Measurements from ENCODE around the gene SLC39A9. TPM values are rescaled to one million over a fixed set of nuclear protein-coding genes. Genes with fewer than 3 reads are reported as not detected.

SLC39A9 gene
- total RNA-seq (2021) (39.2 to 44.1 TPM (median 42.6 TPM) in 3 replicates), Bru-seq, nascent RNA (percentile 74 among the genes with signal in this experiment)
- long read RNA-seq, experiment 1, full-length matches to known transcripts = 127 of 171 reads
- long read RNA-seq, experiment 1, partial matches to known transcripts = 8 of 171 reads
- long read RNA-seq, experiment 1, other reads (novel, unspliced or antisense) = 36 of 171 reads
- long read RNA-seq, experiment 2, full-length matches to known transcripts = 16 of 47 reads
- long read RNA-seq, experiment 2, partial matches to known transcripts = 25 of 47 reads
- long read RNA-seq, experiment 2, other reads (novel, unspliced or antisense) = 6 of 47 reads
- long read RNA-seq, experiment 3, transcript SLC39A9-202 (7 exons, 3,560 nt) = major isoform, 6 of 25 reads
- long read RNA-seq, experiment 3, partial matches to known transcripts = 1 of 25 reads
- long read RNA-seq, experiment 3, other reads (novel, unspliced or antisense) = 13 of 25 reads

DNA sequence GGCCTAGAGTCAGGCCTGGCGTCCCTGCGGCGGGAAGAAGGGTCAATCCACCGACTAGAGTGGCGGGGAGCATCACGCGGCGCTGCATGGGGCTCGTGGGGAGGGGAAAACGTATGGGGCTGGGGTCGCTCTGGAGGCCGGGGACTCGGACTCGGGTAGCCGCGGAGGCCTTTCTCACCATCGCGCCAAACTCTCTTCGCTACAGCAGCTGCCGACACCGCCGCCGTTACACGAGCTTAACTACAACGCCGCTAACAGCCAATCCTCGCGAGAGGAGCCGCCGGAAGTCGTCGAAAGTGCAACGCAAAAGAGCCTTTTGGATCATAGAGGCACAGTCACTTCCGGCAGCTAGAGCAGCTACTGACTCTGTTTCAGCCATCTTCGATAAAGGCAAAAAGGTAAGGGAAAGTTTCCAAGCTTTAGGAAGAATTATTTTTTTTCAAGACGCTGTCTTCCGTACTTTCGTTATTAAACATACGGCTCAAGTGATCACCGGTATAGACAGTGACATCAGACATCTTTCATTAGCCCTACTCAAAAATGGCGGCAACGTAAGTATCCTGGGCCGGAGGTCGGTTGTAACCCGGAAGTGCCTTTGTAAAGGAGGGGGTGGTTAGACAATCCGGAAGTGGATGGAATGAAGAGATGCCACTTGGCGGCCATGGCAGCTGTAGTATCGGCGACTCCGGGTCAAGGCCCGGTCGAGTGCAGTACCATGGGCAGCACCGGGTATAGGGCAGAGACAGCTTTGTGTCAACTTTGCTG lies at the start of gene SLC39A9, which contains the start of gene ERH:
SLC39A9 (plus strand) TSS at position 640 of the 765 bp plus-strand sequence. CDS start 678 bp downstream, outside the sequence.
ERH (minus strand) TSS at position 247 of the 765 bp plus-strand sequence; CDS start at position 181, 66 bp downstream.
- Mint-ChIP-seq H3K36me3 (peaks cover 37% of the 10 kb centered on the region), H3K27ac (peak within 1 kb of the TSS; percentile 100), H3K27me3 (ENCODE audit: low read depth) (no peaks in the 10 kb centered on the region), H3K4me1 (peaks cover 33% of the 10 kb centered on the region), H3K9me3 (no peaks in the 10 kb centered on the region), H3K4me3 (peak within 1 kb of the TSS; percentile 94)
- CTCF ChIA-PET = interaction anchor here (0.5 to 2.2 kb wide), 8 partner anchors 19 to 150 kb away, joined by 3 to 14 read pairs (median 4); no protein-coding TSS in a partner anchor
- DNase-seq (ENCODE audit: low spot score) (peak; percentile 93), ATAC-seq (peak; percentile 91)
- POLR2A ChIA-PET = interaction anchor here (1.2 to 1.5 kb wide), 2 partner anchors 61 to 139 kb away, joined by 4 read pairs; partner anchors contain the start of gene GALNT16
- TF ChIP-seq ZNF671 (CRISPR knock-in tag; IDR thresholded peaks at IDR 0.05) = no peak
- no peak; the same call in 1 of the 2 replicates for TF ChIP-seq KAT7 (CRISPR knock-in tag; IDR thresholded peaks at IDR 0.05; ENCODE audit: borderline replicate concordance)
- TF ChIP-seq ELF4 (CRISPR knock-in tag; IDR thresholded peaks at IDR 0.05; ENCODE audit: low read depth) = no peak
- TF ChIP-seq HMGA2 (CRISPR knock-in tag; IDR thresholded peaks at IDR 0.05) = no peak
- no peak for TF ChIP-seq TCF7 (CRISPR knock-in tag; IDR thresholded peaks at IDR 0.05; ENCODE audit: low read depth)
- TF ChIP-seq, protein P1, sequence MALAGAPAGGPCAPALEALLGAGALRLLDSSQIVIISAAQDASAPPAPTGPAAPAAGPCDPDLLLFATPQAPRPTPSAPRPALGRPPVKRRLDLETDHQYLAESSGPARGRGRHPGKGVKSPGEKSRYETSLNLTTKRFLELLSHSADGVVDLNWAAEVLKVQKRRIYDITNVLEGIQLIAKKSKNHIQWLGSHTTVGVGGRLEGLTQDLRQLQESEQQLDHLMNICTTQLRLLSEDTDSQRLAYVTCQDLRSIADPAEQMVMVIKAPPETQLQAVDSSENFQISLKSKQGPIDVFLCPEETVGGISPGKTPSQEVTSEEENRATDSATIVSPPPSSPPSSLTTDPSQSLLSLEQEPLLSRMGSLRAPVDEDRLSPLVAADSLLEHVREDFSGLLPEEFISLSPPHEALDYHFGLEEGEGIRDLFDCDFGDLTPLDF (CRISPR knock-in tag; IDR thresholded peaks at IDR 0.05) = no peak
- no peak for TF ChIP-seq CDX4 (CRISPR knock-in tag; IDR thresholded peaks at IDR 0.05; ENCODE audit: borderline replicate concordance)
- TF ChIP-seq, protein P2, sequence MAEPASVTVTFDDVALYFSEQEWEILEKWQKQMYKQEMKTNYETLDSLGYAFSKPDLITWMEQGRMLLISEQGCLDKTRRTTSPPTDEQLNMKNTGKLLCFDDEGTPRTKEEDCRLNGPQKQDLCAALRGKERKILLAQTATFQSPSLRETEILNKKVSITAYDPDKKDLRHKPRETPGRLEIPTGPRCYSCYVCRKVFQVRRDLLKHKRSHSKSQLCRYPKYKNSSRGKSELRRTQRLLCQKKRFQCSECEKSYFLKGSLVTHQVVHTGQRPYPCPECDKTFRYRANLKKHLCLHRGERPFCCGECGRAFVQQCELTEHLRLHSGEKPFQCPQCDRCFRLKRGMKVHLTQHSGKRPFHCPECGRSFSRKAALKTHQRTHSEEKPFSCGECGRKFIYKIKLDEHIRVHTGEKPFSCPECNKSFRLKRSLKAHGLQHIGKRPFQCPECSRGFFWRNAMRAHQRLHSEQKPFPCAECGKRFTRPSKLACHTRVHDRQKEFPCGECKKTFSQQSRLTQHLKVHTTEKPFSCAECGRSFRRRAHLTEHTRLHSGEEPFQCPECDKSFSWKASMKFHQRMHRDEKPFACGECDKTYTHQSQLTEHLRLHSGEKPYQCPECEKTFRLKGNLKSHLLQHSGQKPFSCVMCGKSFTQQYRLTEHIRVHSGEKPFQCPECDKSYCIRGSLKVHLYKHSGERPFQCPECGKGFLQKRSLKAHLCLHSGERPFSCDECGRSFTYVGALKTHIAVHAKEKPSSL (CRISPR knock-in tag; conservative IDR thresholded peaks at IDR 0.05) = no peak
- TF ChIP-seq FOXJ3 (CRISPR knock-in tag; IDR thresholded peaks at IDR 0.05; ENCODE audit: borderline replicate concordance) = no peak
- TF ChIP-seq, protein P3, sequence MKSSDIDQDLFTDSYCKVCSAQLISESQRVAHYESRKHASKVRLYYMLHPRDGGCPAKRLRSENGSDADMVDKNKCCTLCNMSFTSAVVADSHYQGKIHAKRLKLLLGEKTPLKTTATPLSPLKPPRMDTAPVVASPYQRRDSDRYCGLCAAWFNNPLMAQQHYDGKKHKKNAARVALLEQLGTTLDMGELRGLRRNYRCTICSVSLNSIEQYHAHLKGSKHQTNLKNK (CRISPR knock-in tag; IDR thresholded peaks at IDR 0.05) = no peak
- TF ChIP-seq TEAD4 (CRISPR knock-in tag; IDR thresholded peaks at IDR 0.05) = no peak
- no peak for TF ChIP-seq CREB1 (CRISPR knock-in tag; IDR thresholded peaks at IDR 0.05)
- TF ChIP-seq, protein P4, sequence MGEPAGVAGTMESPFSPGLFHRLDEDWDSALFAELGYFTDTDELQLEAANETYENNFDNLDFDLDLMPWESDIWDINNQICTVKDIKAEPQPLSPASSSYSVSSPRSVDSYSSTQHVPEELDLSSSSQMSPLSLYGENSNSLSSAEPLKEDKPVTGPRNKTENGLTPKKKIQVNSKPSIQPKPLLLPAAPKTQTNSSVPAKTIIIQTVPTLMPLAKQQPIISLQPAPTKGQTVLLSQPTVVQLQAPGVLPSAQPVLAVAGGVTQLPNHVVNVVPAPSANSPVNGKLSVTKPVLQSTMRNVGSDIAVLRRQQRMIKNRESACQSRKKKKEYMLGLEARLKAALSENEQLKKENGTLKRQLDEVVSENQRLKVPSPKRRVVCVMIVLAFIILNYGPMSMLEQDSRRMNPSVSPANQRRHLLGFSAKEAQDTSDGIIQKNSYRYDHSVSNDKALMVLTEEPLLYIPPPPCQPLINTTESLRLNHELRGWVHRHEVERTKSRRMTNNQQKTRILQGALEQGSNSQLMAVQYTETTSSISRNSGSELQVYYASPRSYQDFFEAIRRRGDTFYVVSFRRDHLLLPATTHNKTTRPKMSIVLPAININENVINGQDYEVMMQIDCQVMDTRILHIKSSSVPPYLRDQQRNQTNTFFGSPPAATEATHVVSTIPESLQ (CRISPR knock-in tag; IDR thresholded peaks at IDR 0.05) = no peak
- peak; percentile 74; the same call in 1 of the 2 replicates for TF ChIP-seq ZNF532 (CRISPR knock-in tag; IDR thresholded peaks at IDR 0.05; ENCODE audit: borderline replicate concordance)
- TF ChIP-seq NR2C2 (CRISPR knock-in tag; IDR thresholded peaks at IDR 0.05) = peak; percentile 92
- TF ChIP-seq, protein P5, sequence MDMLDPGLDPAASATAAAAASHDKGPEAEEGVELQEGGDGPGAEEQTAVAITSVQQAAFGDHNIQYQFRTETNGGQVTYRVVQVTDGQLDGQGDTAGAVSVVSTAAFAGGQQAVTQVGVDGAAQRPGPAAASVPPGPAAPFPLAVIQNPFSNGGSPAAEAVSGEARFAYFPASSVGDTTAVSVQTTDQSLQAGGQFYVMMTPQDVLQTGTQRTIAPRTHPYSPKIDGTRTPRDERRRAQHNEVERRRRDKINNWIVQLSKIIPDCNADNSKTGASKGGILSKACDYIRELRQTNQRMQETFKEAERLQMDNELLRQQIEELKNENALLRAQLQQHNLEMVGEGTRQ (CRISPR knock-in tag; IDR thresholded peaks at IDR 0.05) = no peak
- no peak for TF ChIP-seq NFATC4 (CRISPR knock-in tag; IDR thresholded peaks at IDR 0.05)
- TF ChIP-seq IRF2 (CRISPR knock-in tag; IDR thresholded peaks at IDR 0.05; ENCODE audit: borderline replicate concordance, low read depth) = no peak
- TF ChIP-seq, protein P6, sequence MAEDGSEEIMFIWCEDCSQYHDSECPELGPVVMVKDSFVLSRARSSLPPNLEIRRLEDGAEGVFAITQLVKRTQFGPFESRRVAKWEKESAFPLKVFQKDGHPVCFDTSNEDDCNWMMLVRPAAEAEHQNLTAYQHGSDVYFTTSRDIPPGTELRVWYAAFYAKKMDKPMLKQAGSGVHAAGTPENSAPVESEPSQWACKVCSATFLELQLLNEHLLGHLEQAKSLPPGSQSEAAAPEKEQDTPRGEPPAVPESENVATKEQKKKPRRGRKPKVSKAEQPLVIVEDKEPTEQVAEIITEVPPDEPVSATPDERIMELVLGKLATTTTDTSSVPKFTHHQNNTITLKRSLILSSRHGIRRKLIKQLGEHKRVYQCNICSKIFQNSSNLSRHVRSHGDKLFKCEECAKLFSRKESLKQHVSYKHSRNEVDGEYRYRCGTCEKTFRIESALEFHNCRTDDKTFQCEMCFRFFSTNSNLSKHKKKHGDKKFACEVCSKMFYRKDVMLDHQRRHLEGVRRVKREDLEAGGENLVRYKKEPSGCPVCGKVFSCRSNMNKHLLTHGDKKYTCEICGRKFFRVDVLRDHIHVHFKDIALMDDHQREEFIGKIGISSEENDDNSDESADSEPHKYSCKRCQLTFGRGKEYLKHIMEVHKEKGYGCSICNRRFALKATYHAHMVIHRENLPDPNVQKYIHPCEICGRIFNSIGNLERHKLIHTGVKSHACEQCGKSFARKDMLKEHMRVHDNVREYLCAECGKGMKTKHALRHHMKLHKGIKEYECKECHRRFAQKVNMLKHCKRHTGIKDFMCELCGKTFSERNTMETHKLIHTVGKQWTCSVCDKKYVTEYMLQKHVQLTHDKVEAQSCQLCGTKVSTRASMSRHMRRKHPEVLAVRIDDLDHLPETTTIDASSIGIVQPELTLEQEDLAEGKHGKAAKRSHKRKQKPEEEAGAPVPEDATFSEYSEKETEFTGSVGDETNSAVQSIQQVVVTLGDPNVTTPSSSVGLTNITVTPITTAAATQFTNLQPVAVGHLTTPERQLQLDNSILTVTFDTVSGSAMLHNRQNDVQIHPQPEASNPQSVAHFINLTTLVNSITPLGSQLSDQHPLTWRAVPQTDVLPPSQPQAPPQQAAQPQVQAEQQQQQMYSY (CRISPR knock-in tag; IDR thresholded peaks at IDR 0.05) = no peak
